OCI-LY3 (cell line): ENCODE results near the gene PHLDA2.

Experiments
- H2AFZ ChIP-seq: fragments of 200-600, 300-600 bp; shearing (Covaris generic); 2 replicates; pipeline ENCODE4 v1.6.0; 2014; ENCODE audit warnings: antibody characterized with exemption, low read depth, low read length
- H3K27ac ChIP-seq: fragments of 200-600, 300-600 bp; sonication (generic); 2 replicates; pipeline ENCODE4 v1.5.1; 2014; ENCODE audit warnings: mild to moderate bottlenecking, low read length, moderate library complexity, mixed read lengths
- H3K27me3 ChIP-seq: fragments of 200-600, 300-600 bp; sonication (generic); 2 replicates; pipeline ENCODE4 v1.6.1; 2014; ENCODE audit warnings: low read depth, low read length, mixed read lengths
- H3K36me3 ChIP-seq: fragments of 200-600, 300-600 bp; sonication (generic); replicated peaks from 2 replicates; pipeline ENCODE3; 2014; ENCODE audit warnings: low read depth, low read length, mixed read lengths
- H3K4me1 ChIP-seq: fragments of 300-600, 200-600 bp; sonication (generic); 2 replicates; pipeline ENCODE4 v1.6.1; 2014; ENCODE audit warnings: low read length, mixed read lengths
- H3K4me2 ChIP-seq: fragments of 200-600, 300-600 bp; sonication (generic); 2 replicates; pipeline ENCODE4 v1.6.1; 2014; ENCODE audit warnings: low read length, mixed read lengths
- H3K4me3 ChIP-seq: fragments of 300-600, 200-600 bp; sonication (generic); 2 replicates; pipeline ENCODE4 v1.5.1; 2014; ENCODE audit warnings: antibody characterized with exemption, mild to moderate bottlenecking, low read length, moderate library complexity
- H3K79me2 ChIP-seq: fragments of 300-600, 200-600 bp; shearing (Covaris generic); 2 replicates; pipeline ENCODE4 v1.6.1; 2014; ENCODE audit warnings: mild to moderate bottlenecking, low read length, mixed read lengths
- H3K9ac ChIP-seq: fragments of 300-600, 200-600 bp; shearing (Covaris generic); 2 replicates; pipeline ENCODE4 v1.6.0; 2014; ENCODE audit warnings: mild to moderate bottlenecking, low read length, moderate library complexity
- H3K9me3 ChIP-seq: fragments of 200-600, 300-600 bp; shearing (Covaris generic); 2 replicates; pipeline ENCODE4 v1.6.1; 2014; ENCODE audit warnings: low read length, mixed read lengths; ENCODE audit not compliant: insufficient read depth
- H4K20me1 ChIP-seq: fragments of 200-600, 300-600 bp; sonication (generic); 2 replicates; pipeline ENCODE4 v1.6.1; 2016; ENCODE audit warnings: low read length, mixed read lengths; ENCODE audit not compliant: insufficient read depth
- EZH2phosphoT487 ChIP-seq: fragments of 200-600 bp; shearing (Covaris generic); IDR thresholded peaks from 2 replicates; pipeline ENCODE4 v1.6.1; 2018; ENCODE audit warnings: antibody characterized with exemption, mixed run types, low read depth
- TF ChIP-seq, protein P1 (sequence below): fragments of 200-600, 300-600 bp; sonication (generic); IDR thresholded peaks from 2 replicates; pipeline ENCODE4 v1.5.1; 2014; ENCODE audit warnings: antibody characterized with exemption, low read length, low read depth

Gene PHLDA2

DNA sequence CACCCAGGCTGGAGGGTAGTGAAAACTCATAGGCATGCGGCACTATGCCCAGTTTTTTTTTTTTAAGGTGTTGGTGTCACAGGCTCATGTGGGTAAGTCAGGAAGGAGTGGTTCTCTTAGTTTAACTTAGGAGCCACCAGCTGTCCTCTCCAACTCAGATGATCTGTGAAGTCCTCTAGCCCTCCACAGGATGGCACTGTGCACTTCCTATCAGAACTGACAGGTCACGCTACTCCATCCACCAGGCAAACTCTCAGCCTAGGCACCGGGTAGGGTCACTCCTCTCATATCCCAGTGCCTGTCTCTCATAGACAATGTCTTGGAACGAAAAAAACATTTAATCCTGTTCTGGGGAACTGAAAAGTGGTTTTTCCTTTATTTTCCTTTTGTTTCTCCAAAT is 46.4 kb upstream of the PHLDA2 start:
- Histone ChIP-seq H2AFZ (no peak overlapping the region), H4K20me1 (peaks cover 26% of the 10 kb centered on the region), H3K9ac (no peak overlapping the region), H3K79me2 (peaks cover 84% of the 10 kb centered on the region), H3K4me3 (no peak overlapping the region), H3K4me2 (no peak overlapping the region), H3K9me3 (no peaks in the 10 kb centered on the region), H3K4me1 (no peaks in the 10 kb centered on the region), H3K27me3 (no peaks in the 10 kb centered on the region), H3K36me3 (peaks cover 77% of the 10 kb centered on the region), H3K27ac (no peak overlapping the region)
- TF ChIP-seq, protein P1, sequence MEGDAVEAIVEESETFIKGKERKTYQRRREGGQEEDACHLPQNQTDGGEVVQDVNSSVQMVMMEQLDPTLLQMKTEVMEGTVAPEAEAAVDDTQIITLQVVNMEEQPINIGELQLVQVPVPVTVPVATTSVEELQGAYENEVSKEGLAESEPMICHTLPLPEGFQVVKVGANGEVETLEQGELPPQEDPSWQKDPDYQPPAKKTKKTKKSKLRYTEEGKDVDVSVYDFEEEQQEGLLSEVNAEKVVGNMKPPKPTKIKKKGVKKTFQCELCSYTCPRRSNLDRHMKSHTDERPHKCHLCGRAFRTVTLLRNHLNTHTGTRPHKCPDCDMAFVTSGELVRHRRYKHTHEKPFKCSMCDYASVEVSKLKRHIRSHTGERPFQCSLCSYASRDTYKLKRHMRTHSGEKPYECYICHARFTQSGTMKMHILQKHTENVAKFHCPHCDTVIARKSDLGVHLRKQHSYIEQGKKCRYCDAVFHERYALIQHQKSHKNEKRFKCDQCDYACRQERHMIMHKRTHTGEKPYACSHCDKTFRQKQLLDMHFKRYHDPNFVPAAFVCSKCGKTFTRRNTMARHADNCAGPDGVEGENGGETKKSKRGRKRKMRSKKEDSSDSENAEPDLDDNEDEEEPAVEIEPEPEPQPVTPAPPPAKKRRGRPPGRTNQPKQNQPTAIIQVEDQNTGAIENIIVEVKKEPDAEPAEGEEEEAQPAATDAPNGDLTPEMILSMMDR = peak; percentile 51
- no peak for TF ChIP-seq EZH2phosphoT487

DNA sequence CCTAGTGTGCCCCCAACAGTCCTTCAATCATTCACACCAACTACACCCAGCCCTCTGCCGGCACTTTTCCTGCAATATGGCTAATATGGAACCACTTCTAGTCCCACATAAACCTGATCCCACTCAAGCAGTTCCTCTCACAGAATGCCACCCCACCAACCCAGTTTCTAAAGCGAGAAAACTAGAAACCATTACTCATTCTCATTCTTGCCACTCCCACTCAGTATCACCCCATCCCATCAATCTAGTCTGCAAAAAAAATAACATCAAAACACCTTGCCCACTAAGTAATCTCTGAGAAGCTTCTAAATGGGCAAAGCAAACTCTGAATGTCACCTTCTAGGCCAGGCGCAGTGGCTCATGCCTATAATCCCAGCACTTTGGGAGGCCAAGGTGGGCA is 45.1 kb upstream of the PHLDA2 start:
- Histone ChIP-seq H3K4me1 (no peaks in the 10 kb centered on the region), H3K27ac (no peak overlapping the region), H3K36me3 (peaks cover 85% of the 10 kb centered on the region), H2AFZ (no peak overlapping the region), H3K4me2 (no peak overlapping the region), H4K20me1 (peaks cover 20% of the 10 kb centered on the region), H3K4me3 (no peak overlapping the region), H3K9me3 (no peaks in the 10 kb centered on the region), H3K79me2 (peaks cover 82% of the 10 kb centered on the region), H3K9ac (no peak overlapping the region), H3K27me3 (no peaks in the 10 kb centered on the region)
- TF ChIP-seq EZH2phosphoT487 = no peak
- TF ChIP-seq, protein P1 = no peak

DNA sequence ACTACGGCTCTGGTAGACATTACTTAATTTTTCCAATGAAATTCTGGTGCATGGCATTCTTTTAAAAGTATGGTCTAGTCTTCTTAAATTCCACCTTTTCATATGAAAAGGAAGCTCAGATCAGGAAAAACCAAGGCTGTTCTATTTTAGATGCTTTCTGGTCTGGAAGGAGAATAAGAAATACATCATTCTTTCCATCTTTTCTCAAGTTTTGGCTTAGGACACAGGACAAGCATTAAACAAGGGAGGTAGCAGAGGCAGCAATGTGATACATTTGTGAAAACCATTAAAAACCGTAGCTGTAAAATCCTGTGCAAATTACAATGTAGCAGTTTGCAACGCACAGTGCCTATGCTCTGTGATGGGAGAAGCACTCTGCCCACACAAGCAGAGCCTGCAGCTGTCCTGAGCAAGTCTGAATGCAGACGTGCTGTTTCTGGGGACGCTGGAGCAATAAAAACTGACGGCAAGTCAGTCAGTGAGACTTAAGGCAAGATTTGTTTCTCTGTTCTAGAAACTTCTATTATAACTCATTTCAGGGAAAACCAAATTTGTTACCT is 39.2 kb upstream of the PHLDA2 start:
- Histone ChIP-seq H3K27ac (no peak overlapping the region), H3K27me3 (no peaks in the 10 kb centered on the region), H3K4me1 (no peaks in the 10 kb centered on the region), H3K4me2 (no peak overlapping the region), H3K79me2 (peaks cover 72% of the 10 kb centered on the region), H3K4me3 (no peak overlapping the region), H3K36me3 (peaks cover 84% of the 10 kb centered on the region), H3K9me3 (no peaks in the 10 kb centered on the region), H2AFZ (no peak overlapping the region), H3K9ac (no peak overlapping the region), H4K20me1 (peaks cover 39% of the 10 kb centered on the region)
- TF ChIP-seq, protein P1 = no peak
- TF ChIP-seq EZH2phosphoT487 = no peak

DNA sequence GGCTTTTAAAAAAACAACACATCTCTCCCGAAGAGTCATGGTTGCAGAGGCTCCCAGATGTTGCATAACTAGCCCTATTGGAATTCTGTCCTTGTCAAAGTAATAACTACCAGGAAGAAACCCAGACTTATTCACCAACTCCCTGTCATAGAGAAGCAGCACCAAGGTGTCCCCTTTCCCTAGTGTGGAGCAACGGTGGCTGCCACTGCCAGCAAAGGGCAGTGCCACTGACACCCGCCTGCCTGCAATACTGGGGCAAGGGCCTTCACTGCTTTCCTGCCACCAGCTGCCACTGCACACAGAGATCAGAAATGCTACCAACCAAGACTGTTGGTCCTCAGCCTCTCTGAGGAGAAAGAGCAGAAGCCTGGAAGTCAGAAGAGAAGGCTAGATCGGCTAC is 35.6 kb upstream of the PHLDA2 start:
- Histone ChIP-seq H3K4me3 (no peak overlapping the region), H3K4me2 (no peak overlapping the region), H3K36me3 (peaks cover 77% of the 10 kb centered on the region)

More for the DNA sequence above, 35.6 kb upstream of the PHLDA2 start:
- peaks cover 61% of the 10 kb centered on the region for H4K20me1 ChIP-seq
- no peak overlapping the region for H3K27ac ChIP-seq
- H3K79me2 ChIP-seq = peaks cover 77% of the 10 kb centered on the region
- H3K27me3 ChIP-seq = no peaks in the 10 kb centered on the region
- TF ChIP-seq EZH2phosphoT487 = no peak
- TF ChIP-seq, protein P1 = no peak
- no peak overlapping the region for H2AFZ ChIP-seq
- H3K4me1 ChIP-seq = peaks cover 16% of the 10 kb centered on the region
- H3K9me3 ChIP-seq = no peaks in the 10 kb centered on the region
- no peak overlapping the region for H3K9ac ChIP-seq
